ENCODE results near the gene CXCL17.

CXCL17 gene

GRCh38 chr19:42407816-42408175, 35.0 kb downstream of the CXCL17 start:
- no peak for TF ChIP-seq CTCF (IDR thresholded peaks at IDR 0.05; ENCODE audit: insufficient read depth, low read length, poor library complexity, severe bottlenecking)
- no peak for TF ChIP-seq EZH2phosphoT487 (conservative IDR thresholded peaks at IDR 0.05; ENCODE audit: low read length)

DNA sequence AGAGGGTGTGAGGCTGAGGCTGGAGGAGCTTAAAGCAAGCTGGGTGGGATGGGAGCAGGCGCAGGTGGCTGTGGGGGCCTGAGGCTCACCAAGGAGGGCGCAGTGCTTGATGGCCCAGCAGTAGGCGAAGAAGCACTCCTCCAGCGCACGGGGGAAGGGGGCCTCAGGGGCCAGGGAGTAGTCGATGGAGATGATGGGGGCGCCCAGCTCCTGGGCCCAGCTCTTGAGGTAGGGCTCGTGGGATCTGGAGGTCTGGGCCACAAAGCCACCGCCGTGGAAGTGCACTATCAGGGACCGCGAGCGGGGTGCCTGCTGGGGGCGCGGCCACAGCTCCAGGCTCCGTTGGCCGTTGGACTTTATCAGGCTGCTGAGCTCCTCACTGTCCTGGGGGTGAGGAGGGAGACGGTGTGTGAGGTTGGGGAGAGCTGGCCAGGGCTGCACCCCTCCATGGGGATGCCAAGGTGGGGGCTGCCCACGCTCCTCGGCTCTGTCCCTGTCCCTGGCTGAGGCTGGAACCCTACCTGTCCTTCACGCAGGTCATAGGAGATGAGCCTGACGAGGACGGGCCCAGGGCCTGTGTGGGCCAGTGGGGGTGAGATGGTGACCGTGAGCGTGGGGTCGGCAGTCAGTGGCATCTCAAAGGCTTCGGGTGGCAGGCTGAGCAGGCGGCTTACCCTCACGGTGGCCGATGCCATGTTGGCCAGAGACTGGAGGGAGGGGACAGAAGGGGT, 35.5 kb downstream of the CXCL17 start:
- Histone ChIP-seq H3K4me3 (ENCODE audit: insufficient read depth, low read length, poor library complexity, severe bottlenecking) (no peak overlapping the region), H3K36me3 (ENCODE audit: low read length) (no peaks in the 10 kb centered on the region), H3K27ac (ENCODE audit: low read depth, low read length) (no peak overlapping the region), H3K9me2 (replicated peaks; ENCODE audit: insufficient read depth, low read length) (no peaks in the 10 kb centered on the region), H3F3A (ENCODE audit: insufficient read depth) (no peaks in the 10 kb centered on the region), H4K20me1 (ENCODE audit: low read depth, low read length) (no peaks in the 10 kb centered on the region), H2AFZ (ENCODE audit: low read depth, low read length, severe bottlenecking) (no peak overlapping the region), H3K9ac (ENCODE audit: low read length) (no peak overlapping the region), H3K4me2 (ENCODE audit: low read depth, low read length, poor library complexity, severe bottlenecking) (no peak overlapping the region), H3K9me3 (ENCODE audit: insufficient read depth, low read length) (no peaks in the 10 kb centered on the region), H3K79me2 (ENCODE audit: insufficient read depth, low read length) (no peaks in the 10 kb centered on the region), H3K27me3 (ENCODE audit: low read length) (no peaks in the 10 kb centered on the region)
- TF ChIP-seq EZH2phosphoT487 (conservative IDR thresholded peaks at IDR 0.05; ENCODE audit: low read length): no peak
- no peak for TF ChIP-seq CTCF (IDR thresholded peaks at IDR 0.05; ENCODE audit: insufficient read depth, low read length, poor library complexity, severe bottlenecking)

More at GRCh38 chr19:42407816-42408175, 35.0 kb downstream of the CXCL17 start:
- H3K4me3 ChIP-seq (ENCODE audit: insufficient read depth, low read length, poor library complexity, severe bottlenecking): no peak overlapping the region
- H3K27ac ChIP-seq (ENCODE audit: low read depth, low read length): no peak overlapping the region
- H3K4me2 ChIP-seq (ENCODE audit: low read depth, low read length, poor library complexity, severe bottlenecking): no peak overlapping the region
- H3F3A ChIP-seq (ENCODE audit: insufficient read depth): no peaks in the 10 kb centered on the region
- no peaks in the 10 kb centered on the region for H3K9me3 ChIP-seq (ENCODE audit: insufficient read depth, low read length)
- no peaks in the 10 kb centered on the region for H4K20me1 ChIP-seq (ENCODE audit: low read depth, low read length)
- no peaks in the 10 kb centered on the region for H3K36me3 ChIP-seq (ENCODE audit: low read length)
- no peaks in the 10 kb centered on the region for H3K79me2 ChIP-seq (ENCODE audit: insufficient read depth, low read length)
- no peaks in the 10 kb centered on the region for H3K9me2 ChIP-seq (replicated peaks; ENCODE audit: insufficient read depth, low read length)
- no peak overlapping the region for H3K9ac ChIP-seq (ENCODE audit: low read length)
- no peak overlapping the region for H2AFZ ChIP-seq (ENCODE audit: low read depth, low read length, severe bottlenecking)
- H3K27me3 ChIP-seq (ENCODE audit: low read length): no peaks in the 10 kb centered on the region

DNA sequence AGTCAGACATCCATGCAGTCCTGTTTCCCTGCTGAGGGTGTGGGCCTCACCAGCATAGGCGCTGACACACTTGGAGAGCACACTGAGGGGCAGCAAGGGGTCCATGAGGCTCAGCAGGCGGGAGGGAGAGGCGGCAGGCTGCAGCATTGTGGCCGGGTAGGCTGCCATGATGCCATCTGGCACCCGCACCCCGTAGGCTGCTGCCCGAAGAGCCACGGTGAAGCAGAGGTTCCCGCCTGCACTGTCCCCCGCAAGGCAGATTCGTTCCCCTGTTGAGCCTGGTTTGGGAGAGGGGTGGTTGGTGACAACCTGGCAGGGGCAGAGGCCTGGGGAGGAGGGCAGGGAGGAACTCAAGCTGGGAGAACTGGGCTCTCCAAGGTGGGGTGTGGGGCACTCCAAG, 36.6 kb downstream of the CXCL17 start:
- no peaks in the 10 kb centered on the region for H3F3A ChIP-seq (ENCODE audit: insufficient read depth)
- H3K36me3 ChIP-seq (ENCODE audit: low read length): no peaks in the 10 kb centered on the region
- TF ChIP-seq EZH2phosphoT487 (conservative IDR thresholded peaks at IDR 0.05; ENCODE audit: low read length) (no peak), CTCF (IDR thresholded peaks at IDR 0.05; ENCODE audit: insufficient read depth, low read length, poor library complexity, severe bottlenecking) (no peak)
- no peak overlapping the region for H3K4me3 ChIP-seq (ENCODE audit: insufficient read depth, low read length, poor library complexity, severe bottlenecking)
- no peak overlapping the region for H3K4me2 ChIP-seq (ENCODE audit: low read depth, low read length, poor library complexity, severe bottlenecking)
- H3K9ac ChIP-seq (ENCODE audit: low read length): no peak overlapping the region
- H3K27ac ChIP-seq (ENCODE audit: low read depth, low read length): no peak overlapping the region
- no peaks in the 10 kb centered on the region for H3K79me2 ChIP-seq (ENCODE audit: insufficient read depth, low read length)
- no peaks in the 10 kb centered on the region for H3K27me3 ChIP-seq (ENCODE audit: low read length)
- H4K20me1 ChIP-seq (ENCODE audit: low read depth, low read length): no peaks in the 10 kb centered on the region
- no peak overlapping the region for H2AFZ ChIP-seq (ENCODE audit: low read depth, low read length, severe bottlenecking)
- no peaks in the 10 kb centered on the region for H3K9me2 ChIP-seq (replicated peaks; ENCODE audit: insufficient read depth, low read length)
- H3K9me3 ChIP-seq (ENCODE audit: insufficient read depth, low read length): no peaks in the 10 kb centered on the region

Measured in SU-DHL-6 (cell line).